Lower lobe of right lung (tissue), 2 donors: ENCODE data around the gene SCN5A. TPM values are rescaled to one million over a fixed set of nuclear protein-coding genes. Genes with fewer than 3 reads are reported as not detected.

Source experiments
- ATAC-seq, 2 donors: fragments of 200-7000 bp; cut with Tn5 transposase; one replicate each; pipeline ENCODE4 v1.9.1; 2020 to 2022; ENCODE audit warnings: mild to moderate bottlenecking in 2 of 2, moderate library complexity in 2 of 2
- DNase-seq: peaks from one replicate; pipeline ENCODE4 v3.0.0-alpha.2; 2020
- H3K27ac ChIP-seq: fragments of 200-600 bp; one replicate; pipeline ENCODE4 v1.8.0; 2022
- H3K27me3 ChIP-seq: fragments of 200-600 bp; one replicate; pipeline ENCODE4 v1.8.0; 2022; ENCODE audit warnings: low read depth
- H3K36me3 ChIP-seq: fragments of 200-600 bp; one replicate; pipeline ENCODE4 v1.8.0; 2022; ENCODE audit warnings: mild to moderate bottlenecking
- H3K4me1 ChIP-seq: fragments of 200-600 bp; one replicate; pipeline ENCODE4 v1.8.0; 2022
- H3K4me3 ChIP-seq: fragments of 200-600 bp; one replicate; pipeline ENCODE4 v1.8.0; 2022; ENCODE audit warnings: mild to moderate bottlenecking
- H3K9me3 ChIP-seq: fragments of 200-600 bp; one replicate; pipeline ENCODE4 v1.8.0; 2022
- CTCF ChIP-seq: fragments of 200-600 bp; IDR thresholded peaks from one replicate; pipeline ENCODE4 v1.8.0; 2022; ENCODE audit warnings: antibody characterized with exemption, mild to moderate bottlenecking
- intact Hi-C: fragments of 100-400 bp; cut with DNase I; formaldehyde crosslinking; loops from one replicate; pipeline ENCODE4 v1.11.0; 2022
- total RNA-seq: library from RNA; stranded (reverse); fragmentation: NEBNext Ultra II Directional; extraction: Animal tissue kit (Norgen Biotek cat#: 25700); gene quantifications from one replicate; pipeline ENCODE4 v1.2.1, GENCODE V29; 2021
- donor health status: DM: no; HTN: yes; CAD: no; lungs with severe emphysema.

Gene SCN5A
- total RNA-seq, 1 donor from 2014 or later = 0.24 TPM

- Histone ChIP-seq H3K4me1 (no peaks in the 10 kb centered on the region), H3K27ac (no peak overlapping the region), H3K36me3 (no peaks in the 10 kb centered on the region), H3K27me3 (no peaks in the 10 kb centered on the region), H3K4me3 (no peak overlapping the region), H3K9me3 (no peaks in the 10 kb centered on the region)
- no peak for TF ChIP-seq CTCF
- no peak for ATAC-seq
- DNase-seq = peak; percentile 19
- intact Hi-C loops = no loop called here
Observed at GRCh38 chr3:38608961-38609360, 40.5 kb downstream of the SCN5A start.

DNA sequence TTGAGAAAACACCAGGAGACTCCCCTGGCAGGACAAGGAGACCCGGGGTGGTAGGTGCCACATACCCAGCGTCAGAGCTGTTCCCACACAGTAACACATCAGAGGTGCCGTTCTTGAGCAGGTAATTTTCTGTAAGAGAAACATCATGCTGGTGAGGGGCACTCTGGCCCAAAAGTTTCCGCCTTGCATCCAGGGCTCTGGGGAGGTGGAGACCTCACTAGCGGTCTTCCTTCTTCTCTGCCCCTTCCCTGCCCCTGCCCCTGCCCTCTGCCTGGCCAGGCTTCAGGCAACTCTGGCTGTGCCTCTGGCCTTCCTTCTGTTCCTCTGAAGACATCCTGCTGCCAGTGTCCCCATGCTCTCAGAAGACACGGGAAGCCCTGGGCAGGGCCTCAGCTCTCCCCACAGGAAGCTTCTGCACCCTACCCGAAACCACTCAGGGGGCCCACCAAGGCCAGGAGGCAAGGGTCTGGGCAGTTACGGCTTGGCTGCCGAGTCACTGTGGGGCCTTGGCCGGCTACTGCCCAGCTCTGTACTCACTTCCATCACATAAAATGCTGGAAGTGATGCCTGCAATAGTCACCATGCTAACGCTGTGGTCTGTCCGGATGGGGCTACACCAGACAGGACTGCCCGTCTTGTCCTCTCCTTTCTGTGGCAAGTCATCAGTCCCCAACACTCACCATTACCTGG lies 41.3 kb downstream of the SCN5A start:
- no peak for TF ChIP-seq CTCF
- DNase-seq (peak; percentile 20), ATAC-seq (no peak)
- Histone ChIP-seq H3K27me3 (no peaks in the 10 kb centered on the region), H3K4me3 (no peak overlapping the region), H3K9me3 (no peaks in the 10 kb centered on the region), H3K27ac (no peak overlapping the region), H3K36me3 (no peaks in the 10 kb centered on the region), H3K4me1 (no peaks in the 10 kb centered on the region)
- intact Hi-C loops = no loop called here

DNA sequence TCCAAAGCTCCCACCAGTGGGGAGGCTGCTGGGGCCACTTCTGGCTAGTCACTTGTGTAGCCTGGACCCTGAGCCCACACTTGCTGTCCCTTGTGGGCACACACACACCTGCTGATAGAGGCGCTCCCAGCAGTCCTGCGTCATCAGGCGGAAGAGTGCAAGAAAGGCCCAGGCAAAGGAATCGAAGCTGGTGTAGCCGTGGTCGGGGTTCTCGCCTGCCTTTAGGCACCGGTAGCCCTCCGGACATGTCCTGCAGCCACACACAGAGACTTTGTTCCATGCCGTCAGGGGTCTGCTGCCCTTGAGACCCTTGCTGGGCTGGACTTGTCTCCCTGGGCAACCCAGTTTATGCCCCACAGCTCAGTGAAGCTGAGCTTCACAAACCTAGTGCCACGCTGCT lies 42.9 kb downstream of the SCN5A start:
- Histone ChIP-seq H3K27me3 (no peaks in the 10 kb centered on the region), H3K27ac (no peak overlapping the region), H3K4me1 (no peaks in the 10 kb centered on the region), H3K36me3 (no peaks in the 10 kb centered on the region), H3K4me3 (no peak overlapping the region), H3K9me3 (no peaks in the 10 kb centered on the region)
- ATAC-seq (no peak), DNase-seq (peak; percentile 35)
- no peak for TF ChIP-seq CTCF
- intact Hi-C loops = no loop called here

DNA sequence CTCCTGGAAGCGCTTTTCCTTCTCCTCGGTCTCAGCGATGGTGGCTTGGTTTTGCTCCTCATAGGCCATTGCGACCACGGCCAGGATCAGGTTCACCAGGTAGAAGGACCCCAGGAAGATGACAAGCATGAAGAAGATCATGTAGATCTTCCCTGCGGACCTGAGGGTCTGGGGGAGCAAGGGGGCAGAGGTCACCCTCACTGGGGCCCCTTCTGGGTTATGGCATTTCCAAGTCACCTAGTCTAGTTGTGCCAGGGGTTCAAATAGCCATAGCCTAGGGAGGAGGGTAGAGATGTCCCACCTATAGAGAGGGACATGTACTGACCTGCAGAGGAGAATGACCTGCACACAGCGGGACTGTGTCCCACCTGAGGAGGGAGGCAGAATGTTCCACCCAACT lies 43.5 kb downstream of the SCN5A start:
- Histone ChIP-seq H3K36me3 (no peaks in the 10 kb centered on the region), H3K9me3 (no peaks in the 10 kb centered on the region), H3K4me3 (no peak overlapping the region), H3K27ac (no peak overlapping the region), H3K4me1 (no peaks in the 10 kb centered on the region), H3K27me3 (no peaks in the 10 kb centered on the region)
- no peak for TF ChIP-seq CTCF
- ATAC-seq (no peak), DNase-seq (no peak)
- intact Hi-C loops = no loop called here

GRCh38 chr3:38604246-38604645 lies 45.2 kb downstream of the SCN5A start:
- ATAC-seq (no peak), DNase-seq (peak; percentile 13)

More at GRCh38 chr3:38604246-38604645, 45.2 kb downstream of the SCN5A start:
- H3K9me3 ChIP-seq = no peaks in the 10 kb centered on the region
- no peak overlapping the region for H3K4me3 ChIP-seq
- intact Hi-C loops = no loop called here
- no peak for TF ChIP-seq CTCF
- H3K4me1 ChIP-seq = no peaks in the 10 kb centered on the region
- H3K27ac ChIP-seq = no peak overlapping the region
- no peaks in the 10 kb centered on the region for H3K36me3 ChIP-seq
- no peaks in the 10 kb centered on the region for H3K27me3 ChIP-seq
